ENCODE data around the gene RAD23A.
A peak's percentile ranks its signal among the peaks of the same experiment; 100 is the strongest.
"Not testable (repeated sequence)": the region's sequence is repeated elsewhere in the genome, so short reads cannot be mapped to it uniquely, and the experiment has no call there.

The RAD23A gene

DNA sequence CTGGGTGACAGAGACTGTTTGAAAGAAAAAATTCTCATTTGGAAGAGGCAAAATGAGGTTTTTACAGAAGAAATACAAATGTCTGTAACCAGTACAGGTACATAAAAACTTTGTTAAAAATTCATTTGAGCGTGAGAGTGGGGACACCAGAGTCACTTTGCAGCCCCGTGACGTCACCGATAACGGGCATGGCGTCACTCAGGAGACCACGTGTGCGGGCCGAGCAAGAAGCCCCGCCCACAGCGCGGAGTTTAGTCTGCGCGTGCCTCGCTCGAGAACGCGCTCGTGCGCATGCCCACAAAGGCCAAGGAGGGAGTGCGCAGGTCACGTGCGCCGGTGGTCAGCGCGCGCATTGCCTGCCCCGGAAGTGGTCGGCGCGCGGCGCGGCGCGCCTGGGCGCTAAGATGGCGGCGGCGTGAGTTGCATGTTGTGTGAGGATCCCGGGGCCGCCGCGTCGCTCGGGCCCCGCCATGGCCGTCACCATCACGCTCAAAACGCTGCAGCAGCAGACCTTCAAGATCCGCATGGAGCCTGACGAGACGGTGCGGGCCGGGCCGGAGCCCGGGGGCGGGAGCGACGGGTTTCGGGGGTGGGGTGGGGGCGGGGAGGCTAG is at the start of gene RAD23A:
Gene RAD23A, plus strand, starts transcription at position 384 of the 613 bp plus-strand sequence. Its CDS starts 87 bp downstream, at position 471.
- no peaks in the 10 kb centered on the region for H3K9me3 Mint-ChIP-seq
- peak; percentile 80 for ATAC-seq (replicated peaks; ENCODE audit: extremely low read depth, poor library complexity, severe bottlenecking)

DNA sequence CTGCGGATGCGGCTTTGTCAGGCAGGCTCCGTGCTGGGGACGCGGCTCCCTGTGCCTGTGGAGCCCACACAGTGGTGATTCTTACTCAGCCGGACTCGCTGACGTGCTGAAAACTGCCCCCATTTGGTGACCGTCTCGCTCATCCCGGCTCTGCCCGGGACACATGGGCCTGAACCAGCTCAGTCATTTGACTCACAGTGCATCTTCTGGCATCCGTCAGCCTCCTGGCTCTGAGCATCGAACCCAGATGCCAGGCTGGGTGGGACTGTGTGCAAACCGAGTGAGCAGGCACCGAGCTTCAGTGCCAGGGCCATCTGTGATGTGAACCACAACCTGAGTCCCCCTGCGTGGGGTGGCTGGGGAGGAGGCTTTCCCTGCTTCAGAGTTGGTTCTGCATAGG is 49.2 kb upstream of the RAD23A start:
- peaks cover 19% of the 10 kb centered on the region for H3K36me3 Mint-ChIP-seq (ENCODE audit: insufficient read depth)

More for the DNA sequence above, at the start of gene RAD23A:
- H3K36me3 Mint-ChIP-seq (ENCODE audit: insufficient read depth), result peaks cover 72% of the 10 kb centered on the region
- peak; percentile 98 to 99 for DNase-seq (ENCODE audit: low spot score in 2 of 2)
- peak within 1 kb of the TSS; percentile 98 for H3K27ac Mint-ChIP-seq (ENCODE audit: low read depth)
- H3K4me3 Mint-ChIP-seq, result peak within 1 kb of the TSS; percentile 97
- H3K4me1 Mint-ChIP-seq, result peaks cover 37% of the 10 kb centered on the region
- H3K27me3 Mint-ChIP-seq, result no peaks in the 10 kb centered on the region

DNA sequence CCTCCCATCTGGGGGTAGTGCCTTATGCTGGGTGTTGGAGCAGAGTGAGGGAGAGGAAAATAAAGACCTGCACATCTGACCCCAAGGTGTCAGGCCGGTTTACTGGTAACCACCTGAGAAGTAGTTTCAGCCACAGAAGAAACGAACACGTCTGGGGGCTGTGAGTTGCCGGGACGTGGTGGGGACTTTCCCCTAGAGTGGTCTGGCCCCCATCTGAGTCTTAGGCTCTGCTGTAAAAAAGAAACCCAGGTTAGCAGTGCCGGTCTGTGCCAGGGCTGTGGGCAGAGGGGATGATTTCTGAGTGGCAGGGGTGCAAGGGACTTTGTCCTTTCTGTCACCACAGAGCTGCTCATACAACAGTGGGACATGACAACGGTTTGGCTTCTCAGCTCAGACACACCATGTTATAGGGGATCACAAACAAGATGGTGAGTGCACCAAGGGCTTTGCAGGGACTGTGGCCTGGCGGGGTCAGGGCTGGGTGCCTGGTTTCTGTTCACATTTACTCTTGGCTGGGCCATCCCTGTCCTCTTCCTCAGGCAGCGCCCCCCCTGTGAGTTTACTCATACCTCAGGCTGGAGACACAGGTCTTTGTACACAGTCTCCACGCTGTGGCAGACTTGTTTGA is 45.7 kb upstream of the RAD23A start:
- DNase-seq (ENCODE audit: low spot score in 2 of 2), result no peak
- ATAC-seq (replicated peaks; ENCODE audit: extremely low read depth, poor library complexity, severe bottlenecking), result peak; percentile 83
- H3K4me3 Mint-ChIP-seq, result no peak overlapping the region

More for the DNA sequence above, 49.2 kb upstream of the RAD23A start:
- DNase-seq (ENCODE audit: low spot score in 2 of 2) (no peak), ATAC-seq (replicated peaks; ENCODE audit: extremely low read depth, poor library complexity, severe bottlenecking) (no peak)
- Mint-ChIP-seq H3K4me3 (no peak overlapping the region), H3K4me1 (peaks cover 22% of the 10 kb centered on the region), H3K27ac (ENCODE audit: low read depth) (no peak overlapping the region), H3K27me3 (no peaks in the 10 kb centered on the region), H3K9me3 (no peaks in the 10 kb centered on the region)

DNA sequence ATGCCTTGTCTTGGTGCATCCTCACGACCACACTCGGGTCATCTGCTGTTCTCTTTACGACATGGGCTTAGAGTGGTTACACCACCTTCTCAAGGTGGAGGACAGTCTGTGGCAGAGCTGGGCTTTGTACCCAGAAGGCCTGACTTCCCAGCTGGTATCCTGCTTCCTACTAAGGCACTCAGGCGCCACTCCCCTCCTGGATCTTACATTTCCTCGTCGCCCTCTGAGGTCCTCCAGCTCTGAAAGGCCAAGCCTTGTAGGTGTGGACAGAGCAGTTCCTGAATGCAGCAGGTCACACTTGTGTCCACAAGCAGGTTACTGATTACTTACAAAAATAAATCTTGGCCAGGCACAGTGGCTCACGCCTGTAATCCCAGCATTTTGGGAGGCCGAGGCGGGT is 38.5 kb upstream of the RAD23A start:
- DNase-seq (ENCODE audit: low spot score in 2 of 2) (no peak), ATAC-seq (replicated peaks; ENCODE audit: extremely low read depth, poor library complexity, severe bottlenecking) (no peak)
- Mint-ChIP-seq H3K4me1 (no peaks in the 10 kb centered on the region), H3K27me3 (no peaks in the 10 kb centered on the region), H3K36me3 (ENCODE audit: insufficient read depth) (peaks cover 2% of the 10 kb centered on the region), H3K4me3 (no peak overlapping the region), H3K27ac (ENCODE audit: low read depth) (no peak overlapping the region), H3K9me3 (no peaks in the 10 kb centered on the region)

More for the DNA sequence above, 45.7 kb upstream of the RAD23A start:
- Mint-ChIP-seq H3K27ac (ENCODE audit: low read depth) (peak overlapping the region; percentile 51), H3K4me1 (no peaks in the 10 kb centered on the region), H3K9me3 (no peaks in the 10 kb centered on the region), H3K36me3 (ENCODE audit: insufficient read depth) (peaks cover 16% of the 10 kb centered on the region), H3K27me3 (no peaks in the 10 kb centered on the region)

DNA sequence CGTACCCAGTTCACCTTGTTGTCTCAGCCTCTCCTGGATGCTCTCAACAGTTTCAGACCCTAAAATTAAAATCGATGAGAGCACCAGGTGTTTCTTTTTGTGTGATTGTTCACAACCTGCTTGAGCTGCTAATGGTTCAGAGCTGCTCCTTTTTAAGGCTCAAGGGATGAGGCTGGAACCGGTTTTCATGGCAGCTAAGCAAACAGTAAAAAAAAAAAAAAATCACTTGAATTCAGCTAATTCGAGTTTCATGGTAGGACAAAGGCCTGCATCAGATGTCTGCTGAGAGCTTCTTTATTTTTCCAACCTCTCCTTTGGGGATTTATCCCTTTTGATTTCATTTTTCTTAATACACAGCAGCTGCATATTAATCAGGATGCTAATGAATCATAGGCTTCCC is 33.1 kb upstream of the RAD23A start:
- H3K4me3 Mint-ChIP-seq, result no peak overlapping the region
- H3K4me1 Mint-ChIP-seq, result peaks cover 10% of the 10 kb centered on the region
- DNase-seq (ENCODE audit: low spot score in 2 of 2), result no peak
- no peak overlapping the region for H3K27ac Mint-ChIP-seq (ENCODE audit: low read depth)
- peaks cover 1% of the 10 kb centered on the region for H3K36me3 Mint-ChIP-seq (ENCODE audit: insufficient read depth)
- H3K9me3 Mint-ChIP-seq, result no peaks in the 10 kb centered on the region
- ATAC-seq (replicated peaks; ENCODE audit: extremely low read depth, poor library complexity, severe bottlenecking), result no peak
- no peaks in the 10 kb centered on the region for H3K27me3 Mint-ChIP-seq

DNA sequence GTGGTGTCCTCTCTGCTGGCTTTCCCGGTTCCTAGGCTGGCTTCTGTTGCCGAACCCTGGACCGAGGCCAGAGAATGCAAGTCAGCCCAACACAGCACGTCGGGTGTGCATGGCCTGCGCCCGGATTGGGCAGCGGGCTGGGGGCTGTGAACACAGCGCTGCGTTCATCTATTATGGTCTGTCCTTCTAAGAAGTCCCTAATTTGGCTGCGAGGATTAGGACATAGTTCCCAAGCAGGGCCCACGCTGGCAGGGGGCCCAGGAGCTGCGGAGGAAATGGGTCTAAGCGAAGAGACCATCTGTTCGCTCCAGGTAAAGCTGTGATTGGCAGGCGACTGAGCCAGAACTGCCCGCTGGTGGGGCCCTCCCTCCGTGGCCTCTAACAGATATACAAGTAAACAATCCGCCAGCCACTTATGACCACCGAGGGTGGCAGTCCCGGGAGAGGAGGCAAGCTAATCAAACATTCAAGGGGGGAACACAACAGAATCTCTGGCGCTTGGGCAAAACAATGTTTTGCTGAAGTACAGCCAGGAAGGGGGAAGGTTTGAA is 32.6 kb upstream of the RAD23A start:
- DNase-seq (ENCODE audit: low spot score in 2 of 2), result no peak
- H3K27me3 Mint-ChIP-seq, result no peaks in the 10 kb centered on the region
- H3K4me3 Mint-ChIP-seq, result no peak overlapping the region
- no peaks in the 10 kb centered on the region for H3K9me3 Mint-ChIP-seq
- no peak for ATAC-seq (replicated peaks; ENCODE audit: extremely low read depth, poor library complexity, severe bottlenecking)
- H3K27ac Mint-ChIP-seq (ENCODE audit: low read depth), result no peak overlapping the region
- H3K4me1 Mint-ChIP-seq, result peaks cover 10% of the 10 kb centered on the region
- H3K36me3 Mint-ChIP-seq (ENCODE audit: insufficient read depth), result peaks cover 1% of the 10 kb centered on the region

DNA sequence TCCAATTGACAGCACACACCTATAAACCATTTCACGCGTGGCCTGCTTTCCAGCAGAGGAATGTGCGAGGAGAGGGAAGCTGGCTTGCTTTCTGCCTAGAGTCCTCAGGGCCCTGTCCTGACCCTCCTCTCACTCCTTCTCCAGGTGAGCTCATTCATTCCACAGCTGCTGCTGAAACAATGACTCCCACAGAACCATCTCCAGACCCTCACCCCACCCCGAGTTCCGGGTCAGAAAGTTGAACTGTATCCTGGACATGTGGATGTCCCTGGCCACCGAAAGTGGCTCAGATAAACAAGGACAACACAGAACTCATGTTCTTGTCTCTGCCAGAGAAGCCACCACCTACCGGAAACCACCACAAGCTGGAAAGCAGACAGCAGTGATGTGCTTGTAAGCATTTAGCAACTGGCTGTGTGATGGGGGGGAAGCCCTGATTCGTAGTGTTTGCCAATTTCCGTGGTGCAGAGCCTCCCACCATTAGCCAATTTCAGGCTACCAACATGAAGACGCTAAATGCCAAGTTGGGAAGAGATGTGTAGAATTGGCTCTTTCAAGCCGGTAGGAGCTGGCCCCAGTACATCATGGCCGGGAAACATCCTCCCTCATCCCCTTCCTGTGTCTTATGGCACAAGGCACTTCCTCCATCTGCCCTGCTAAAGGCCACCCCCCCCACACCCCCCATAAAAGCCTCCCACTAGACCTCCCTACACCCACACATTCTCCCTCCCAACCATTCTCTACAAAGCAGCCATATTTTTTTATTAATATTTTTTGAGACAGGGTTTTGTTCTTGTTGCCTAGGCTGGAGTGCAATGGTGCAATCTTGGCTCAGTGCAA is 31.6 kb upstream of the RAD23A start:
- ATAC-seq (replicated peaks; ENCODE audit: extremely low read depth, poor library complexity, severe bottlenecking) (peak; percentile 86), DNase-seq (ENCODE audit: low spot score in 2 of 2) (peak in 1 of 2 donors; percentile 28)
- H3K36me3 Mint-ChIP-seq (ENCODE audit: insufficient read depth), result peaks cover 8% of the 10 kb centered on the region
- peak overlapping the region; percentile 63 for H3K4me3 Mint-ChIP-seq
- H3K9me3 Mint-ChIP-seq, result no peaks in the 10 kb centered on the region
- peak overlapping the region; percentile 80 for H3K27ac Mint-ChIP-seq (ENCODE audit: low read depth)
- no peaks in the 10 kb centered on the region for H3K27me3 Mint-ChIP-seq
- H3K4me1 Mint-ChIP-seq, result peaks cover 17% of the 10 kb centered on the region

DNA sequence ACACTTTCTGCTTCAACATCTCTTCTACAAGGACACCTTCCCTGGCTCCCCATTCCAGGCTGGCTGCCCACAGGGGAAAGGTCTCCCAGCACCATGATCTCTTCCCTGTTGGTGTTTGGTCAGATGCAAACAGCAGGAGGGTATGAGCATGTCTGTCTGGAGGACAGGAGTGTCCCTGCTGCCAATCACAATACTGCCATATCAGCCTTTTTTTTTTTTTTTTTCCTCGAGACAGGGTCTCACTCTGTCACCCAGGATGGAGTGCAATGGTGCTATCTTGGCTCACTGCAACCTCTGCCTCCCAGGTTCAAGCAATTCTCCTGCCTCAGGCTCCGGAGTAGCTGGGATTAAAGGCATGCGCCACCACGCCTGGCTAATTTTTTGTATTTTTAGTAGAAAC is 29.8 kb upstream of the RAD23A start:
- Mint-ChIP-seq H3K4me1 (peaks cover 26% of the 10 kb centered on the region), H3K36me3 (ENCODE audit: insufficient read depth) (peaks cover 16% of the 10 kb centered on the region)
- H3K27me3 Mint-ChIP-seq; H3K27ac Mint-ChIP-seq (ENCODE audit: low read depth); H3K9me3 Mint-ChIP-seq; DNase-seq (ENCODE audit: low spot score in 2 of 2); ATAC-seq (replicated peaks; ENCODE audit: extremely low read depth, poor library complexity, severe bottlenecking); H3K4me3 Mint-ChIP-seq: not testable (repeated sequence)

DNA sequence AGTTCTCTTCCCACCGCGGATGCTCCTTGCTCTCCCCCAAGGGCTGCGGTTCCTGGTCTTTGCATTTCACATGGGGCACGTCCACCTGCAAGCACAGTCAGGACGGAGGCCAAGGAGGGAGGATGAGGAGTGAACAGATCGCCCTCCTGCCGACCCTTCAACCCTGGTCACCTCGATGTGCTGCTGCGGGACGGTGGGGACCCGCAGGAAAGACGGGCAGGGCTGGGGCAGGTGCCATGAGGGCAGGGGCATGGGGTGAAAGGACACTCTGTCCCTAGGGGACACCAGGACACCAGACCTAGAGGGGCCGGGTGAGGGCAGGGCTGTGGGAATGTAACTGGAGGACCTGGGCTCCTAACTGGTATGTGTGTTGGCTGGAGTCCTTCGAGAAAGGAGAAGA is 27.4 kb upstream of the RAD23A start:
- peak overlapping the region; percentile 93 for H3K27ac Mint-ChIP-seq (ENCODE audit: low read depth)
- no peaks in the 10 kb centered on the region for H3K9me3 Mint-ChIP-seq
- DNase-seq (ENCODE audit: low spot score in 2 of 2) (no peak), ATAC-seq (replicated peaks; ENCODE audit: extremely low read depth, poor library complexity, severe bottlenecking) (no peak)
- H3K36me3 Mint-ChIP-seq (ENCODE audit: insufficient read depth), result peaks cover 28% of the 10 kb centered on the region
- H3K4me3 Mint-ChIP-seq, result peak overlapping the region; percentile 75
- H3K4me1 Mint-ChIP-seq, result peaks cover 26% of the 10 kb centered on the region
- H3K27me3 Mint-ChIP-seq, result no peaks in the 10 kb centered on the region

DNA sequence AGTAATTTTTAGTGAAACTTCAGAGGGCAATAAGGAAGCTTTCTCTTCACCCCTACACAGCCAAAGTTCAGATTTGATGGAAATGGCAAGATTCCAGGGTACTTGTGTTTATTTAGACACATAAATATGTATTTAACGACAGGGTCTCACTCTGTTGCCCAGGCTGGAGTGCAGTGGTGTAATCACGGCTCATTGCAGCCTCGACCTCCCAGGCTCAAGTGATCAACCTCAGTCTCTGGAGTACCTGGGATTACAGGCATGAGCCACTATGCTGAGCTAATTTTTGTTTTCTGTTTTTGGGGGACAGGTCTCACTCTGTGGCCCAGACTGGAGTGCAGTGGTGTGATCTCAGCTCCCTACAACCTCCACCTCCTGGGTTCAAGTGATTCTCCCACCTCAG is 24.6 kb upstream of the RAD23A start:
- DNase-seq (ENCODE audit: low spot score in 2 of 2) (no peak), ATAC-seq (replicated peaks; ENCODE audit: extremely low read depth, poor library complexity, severe bottlenecking) (no peak)
- Mint-ChIP-seq H3K4me3 (no peak overlapping the region), H3K27ac (ENCODE audit: low read depth) (no peak overlapping the region), H3K4me1 (peaks cover 16% of the 10 kb centered on the region), H3K27me3 (no peaks in the 10 kb centered on the region), H3K9me3 (no peaks in the 10 kb centered on the region), H3K36me3 (ENCODE audit: insufficient read depth) (peaks cover 45% of the 10 kb centered on the region)

DNA sequence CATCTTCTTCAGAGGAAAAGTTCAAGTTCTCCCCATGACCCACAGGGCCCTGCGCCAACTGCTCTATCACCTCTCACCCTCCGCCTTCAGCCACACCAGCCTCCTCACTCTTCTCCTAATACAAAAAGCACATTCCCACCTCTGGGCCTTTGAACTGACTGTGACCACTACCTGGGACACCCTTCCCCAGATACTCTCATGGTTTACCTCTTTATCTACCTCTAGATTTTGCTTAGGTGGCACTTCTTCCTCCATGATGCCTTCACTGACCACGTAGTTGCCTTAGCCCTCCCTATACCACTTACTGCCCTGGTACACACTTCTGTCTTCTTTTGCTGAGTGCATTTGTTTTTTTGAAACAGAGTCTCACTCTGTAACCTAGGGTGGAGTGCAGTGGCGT is 22.7 kb upstream of the RAD23A start:
- H3K4me3 Mint-ChIP-seq, result no peak overlapping the region
- H3K27ac Mint-ChIP-seq (ENCODE audit: low read depth), result no peak overlapping the region
- no peak for ATAC-seq (replicated peaks; ENCODE audit: extremely low read depth, poor library complexity, severe bottlenecking)
- H3K36me3 Mint-ChIP-seq (ENCODE audit: insufficient read depth), result peaks cover 59% of the 10 kb centered on the region
- no peaks in the 10 kb centered on the region for H3K27me3 Mint-ChIP-seq
- DNase-seq (ENCODE audit: low spot score in 2 of 2), result no peak
- H3K9me3 Mint-ChIP-seq, result no peaks in the 10 kb centered on the region
- peaks cover 16% of the 10 kb centered on the region for H3K4me1 Mint-ChIP-seq

DNA sequence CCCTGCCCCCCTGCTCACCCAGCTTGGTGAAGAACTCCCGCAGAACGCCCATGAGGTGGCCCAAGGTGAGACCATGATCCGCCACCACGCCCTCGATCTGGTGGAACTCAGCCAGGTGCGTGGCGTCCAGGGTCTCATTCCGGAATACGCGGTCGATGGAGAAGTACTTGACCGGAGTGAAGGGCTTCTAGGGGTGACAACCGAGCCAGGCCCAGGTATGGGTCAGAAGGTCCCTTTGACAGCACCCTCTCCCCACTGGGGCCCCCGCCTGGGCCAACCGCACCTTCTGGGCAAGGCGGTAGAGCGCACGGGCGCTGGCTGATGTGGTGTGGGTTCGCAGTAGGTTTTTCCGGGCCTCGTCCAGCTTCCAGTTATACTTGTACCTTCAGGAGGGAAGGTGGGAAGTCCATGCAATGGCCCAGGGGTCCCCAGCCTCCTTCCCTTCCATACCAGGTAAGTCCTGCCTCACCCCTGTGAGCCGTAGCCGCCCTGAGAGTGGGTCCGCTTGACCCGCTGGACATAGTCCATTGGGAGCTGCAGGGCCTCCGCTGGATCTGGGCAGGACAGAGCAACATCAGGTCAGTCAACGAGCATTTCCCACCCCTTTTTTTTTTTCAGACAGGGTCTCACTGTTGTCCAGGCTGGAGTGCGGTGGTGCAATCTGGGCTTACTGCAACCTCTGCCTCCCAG is 20.9 kb upstream of the RAD23A start:
- no peak overlapping the region for H3K27ac Mint-ChIP-seq (ENCODE audit: low read depth)
- no peaks in the 10 kb centered on the region for H3K27me3 Mint-ChIP-seq
- peaks cover 5% of the 10 kb centered on the region for H3K4me1 Mint-ChIP-seq
- H3K36me3 Mint-ChIP-seq (ENCODE audit: insufficient read depth), result peaks cover 60% of the 10 kb centered on the region
- no peaks in the 10 kb centered on the region for H3K9me3 Mint-ChIP-seq
- H3K4me3 Mint-ChIP-seq, result no peak overlapping the region
- DNase-seq (ENCODE audit: low spot score in 2 of 2) (no peak), ATAC-seq (replicated peaks; ENCODE audit: extremely low read depth, poor library complexity, severe bottlenecking) (no peak)
